GM06990 (cell line): ENCODE results near the gene MICAL3.

Source experiments
- DNase-seq: peaks from one replicate; pipeline ENCODE4 v3.0.0-alpha.2; 2011; ENCODE audit not compliant: insufficient read length; ENCODE audit errors: extremely low read depth
- H3K27me3 ChIP-seq: replicated peaks from 2 replicates; pipeline ENCODE4 v1.6.0; 2011; ENCODE audit warnings: low read length; ENCODE audit not compliant: control insufficient read depth, insufficient read depth
- H3K36me3 ChIP-seq: 2 replicates; pipeline ENCODE4 v1.5.1; 2011; ENCODE audit warnings: low read length; ENCODE audit not compliant: control insufficient read depth, insufficient read depth
- H3K4me3 ChIP-seq: replicated peaks from 2 replicates; pipeline ENCODE4 v1.5.1; 2011; ENCODE audit warnings: low read depth, mild to moderate bottlenecking, control low read depth, low read length
- TF ChIP-seq, protein P1 (sequence below): IDR thresholded peaks from 2 replicates; pipeline ENCODE4 v1.5.1; 2011; ENCODE audit warnings: low read length, control low read depth, mild to moderate bottlenecking, inconsistent platforms; ENCODE audit not compliant: insufficient read depth, poor library complexity, severe bottlenecking

MICAL3 gene

DNA sequence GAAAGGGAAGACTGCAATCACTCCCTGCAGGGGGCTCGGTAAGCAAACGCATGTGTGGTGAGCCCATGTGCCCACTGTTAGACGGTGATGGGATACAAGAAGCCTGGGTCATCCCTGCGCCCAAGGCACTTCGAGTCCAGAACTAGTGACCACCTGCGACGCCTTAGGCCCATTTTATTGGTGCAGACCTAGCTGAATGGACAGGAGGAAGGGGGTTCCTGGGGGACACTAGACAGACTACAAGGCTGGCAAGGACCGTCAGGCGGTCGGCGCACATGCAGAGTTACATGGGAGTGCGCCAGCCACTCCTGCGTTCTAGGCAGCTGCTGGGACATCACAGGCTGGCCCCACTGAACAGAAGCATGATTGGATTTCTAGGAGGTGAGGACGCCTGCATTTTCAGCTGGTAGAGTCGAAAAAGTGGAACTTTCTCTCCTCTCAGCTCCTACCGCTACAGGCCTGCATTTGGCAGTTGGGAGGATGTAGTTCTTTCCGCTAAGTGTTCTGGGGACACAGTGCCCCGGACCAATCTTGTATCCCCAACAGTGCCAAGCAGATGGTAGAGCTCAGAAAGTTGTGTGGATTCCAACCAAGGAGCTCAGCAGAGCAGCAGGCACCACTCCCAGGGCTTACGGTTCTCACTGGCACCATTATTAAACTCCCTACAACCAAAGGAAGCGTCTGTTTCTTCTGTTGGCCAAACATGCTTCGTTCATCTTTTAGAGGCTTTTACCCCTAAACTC lies 285.8 kb downstream of the MICAL3 start:
- peaks cover 28% of the 10 kb centered on the region for H3K36me3 ChIP-seq
- no peak for DNase-seq
- no peak overlapping the region for H3K4me3 ChIP-seq
- H3K27me3 ChIP-seq, result no peaks in the 10 kb centered on the region
- TF ChIP-seq, protein P1, sequence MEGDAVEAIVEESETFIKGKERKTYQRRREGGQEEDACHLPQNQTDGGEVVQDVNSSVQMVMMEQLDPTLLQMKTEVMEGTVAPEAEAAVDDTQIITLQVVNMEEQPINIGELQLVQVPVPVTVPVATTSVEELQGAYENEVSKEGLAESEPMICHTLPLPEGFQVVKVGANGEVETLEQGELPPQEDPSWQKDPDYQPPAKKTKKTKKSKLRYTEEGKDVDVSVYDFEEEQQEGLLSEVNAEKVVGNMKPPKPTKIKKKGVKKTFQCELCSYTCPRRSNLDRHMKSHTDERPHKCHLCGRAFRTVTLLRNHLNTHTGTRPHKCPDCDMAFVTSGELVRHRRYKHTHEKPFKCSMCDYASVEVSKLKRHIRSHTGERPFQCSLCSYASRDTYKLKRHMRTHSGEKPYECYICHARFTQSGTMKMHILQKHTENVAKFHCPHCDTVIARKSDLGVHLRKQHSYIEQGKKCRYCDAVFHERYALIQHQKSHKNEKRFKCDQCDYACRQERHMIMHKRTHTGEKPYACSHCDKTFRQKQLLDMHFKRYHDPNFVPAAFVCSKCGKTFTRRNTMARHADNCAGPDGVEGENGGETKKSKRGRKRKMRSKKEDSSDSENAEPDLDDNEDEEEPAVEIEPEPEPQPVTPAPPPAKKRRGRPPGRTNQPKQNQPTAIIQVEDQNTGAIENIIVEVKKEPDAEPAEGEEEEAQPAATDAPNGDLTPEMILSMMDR, result no peak
